HG02981 (cell line): ENCODE results near the gene MYO1E.

Experiments used
- ATAC-seq: cut with Tn5 transposase; IDR thresholded peaks from one replicate; pipeline ENCODE4 v1.9.1; 2021; ENCODE audit warnings: mild to moderate bottlenecking, moderate library complexity; ENCODE audit not compliant: unreplicated experiment

Gene MYO1E

DNA sequence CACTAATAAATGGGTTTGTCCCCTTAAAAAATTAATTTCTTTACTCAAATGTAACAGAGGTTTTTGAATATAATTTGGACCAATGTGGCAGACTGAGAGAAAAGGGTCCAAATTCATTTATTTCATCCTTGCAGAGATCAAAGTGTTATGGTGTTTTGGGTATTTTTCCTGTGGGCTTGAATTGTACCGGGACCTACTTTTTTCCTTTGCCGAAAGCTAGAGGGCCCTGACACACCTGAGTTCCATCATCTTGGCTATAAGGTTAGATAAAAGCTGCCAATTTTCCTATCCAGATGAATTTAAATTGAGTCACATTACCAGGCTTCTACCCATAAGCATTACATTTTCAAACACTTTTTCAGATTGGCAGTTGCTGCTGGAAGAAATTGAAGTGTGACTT lies 266.8 kb downstream of the MYO1E start:
- ATAC-seq: no peak

DNA sequence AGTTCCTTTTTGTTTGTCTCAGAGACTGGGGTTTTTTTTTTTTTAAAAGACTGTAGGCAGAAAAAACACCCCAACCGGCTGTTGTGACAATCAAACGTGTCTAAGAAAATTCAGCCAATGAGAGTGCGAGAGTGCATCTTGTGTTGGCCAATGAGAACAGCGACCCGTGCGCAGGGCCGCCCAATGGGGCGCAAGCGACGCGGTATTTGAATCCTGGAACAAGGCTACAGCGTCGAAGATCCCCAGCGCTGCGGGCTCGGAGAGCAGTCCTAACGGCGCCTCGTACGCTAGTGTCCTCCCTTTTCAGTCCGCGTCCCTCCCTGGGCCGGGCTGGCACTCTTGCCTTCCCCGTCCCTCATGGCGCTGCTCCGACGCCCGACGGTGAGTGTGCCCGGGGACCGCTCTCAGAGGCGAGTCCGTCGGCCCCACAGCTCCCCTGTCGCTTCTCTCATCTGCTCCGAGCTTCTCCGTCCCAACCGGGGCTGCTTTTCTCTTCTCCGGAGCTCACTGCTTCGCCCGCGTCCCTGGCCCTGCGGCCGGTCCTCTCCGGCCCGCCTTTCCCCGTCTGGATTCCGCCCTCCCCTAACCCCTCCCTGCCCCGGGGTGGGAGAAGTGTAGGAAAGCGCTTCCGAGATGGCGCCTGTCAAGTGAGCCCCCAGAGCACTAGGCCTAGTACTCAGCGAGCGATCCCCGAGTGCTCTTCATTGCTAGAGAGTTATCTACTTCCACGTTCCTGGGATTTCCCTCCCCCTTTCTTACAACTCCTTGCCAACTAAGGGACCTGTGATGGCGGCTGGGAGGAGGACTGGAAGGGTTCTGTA lies 267.5 kb downstream of the MYO1E start, which contains the start of gene CCNB2:
TSS of gene CCNB2 (plus strand) at position 235 of the 821 bp plus-strand sequence. CDS start at position 358, 123 bp downstream.
- peak; percentile 99 for ATAC-seq

DNA sequence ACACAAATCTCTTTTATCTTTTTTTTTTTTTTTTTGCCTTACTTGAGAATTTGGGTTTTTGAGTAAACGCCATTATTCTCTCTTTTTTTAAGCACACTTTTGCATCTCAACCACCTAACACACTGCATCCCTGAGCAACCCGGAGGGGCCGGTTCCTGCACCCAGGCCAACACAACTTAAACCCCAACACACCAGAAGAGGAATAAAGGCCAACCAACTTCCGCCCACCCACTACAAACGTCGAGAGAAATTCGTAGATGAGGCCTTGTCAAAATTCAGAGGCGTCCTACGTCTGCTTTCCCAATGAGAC lies 268.1 kb downstream of the MYO1E start:
- ATAC-seq: no peak

DNA sequence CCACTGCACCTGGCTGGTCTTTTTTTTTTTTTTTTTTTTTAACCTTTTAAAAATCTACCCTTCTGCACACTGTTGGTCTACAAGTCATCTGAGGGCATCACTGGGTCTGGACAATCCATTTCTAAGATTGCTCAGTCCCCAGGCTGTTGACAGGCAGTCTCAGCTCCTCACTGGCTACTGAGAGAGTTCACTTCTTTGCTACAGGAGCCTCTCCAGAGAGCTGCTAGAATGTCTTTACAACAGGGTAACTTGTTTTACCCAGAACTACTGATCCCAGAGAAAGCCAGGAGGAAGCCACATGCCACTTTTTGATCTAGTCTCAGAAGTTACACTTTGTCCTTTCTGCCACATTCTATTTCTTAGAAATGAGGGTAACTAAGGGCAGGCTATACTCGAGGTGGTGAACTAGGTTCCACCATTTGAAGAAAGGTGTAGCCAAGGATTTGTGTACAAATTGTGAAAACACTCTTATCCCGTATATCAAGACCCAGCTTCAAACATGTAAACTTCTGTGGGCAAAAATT lies 273.4 kb downstream of the MYO1E start:
- no peak for ATAC-seq

DNA sequence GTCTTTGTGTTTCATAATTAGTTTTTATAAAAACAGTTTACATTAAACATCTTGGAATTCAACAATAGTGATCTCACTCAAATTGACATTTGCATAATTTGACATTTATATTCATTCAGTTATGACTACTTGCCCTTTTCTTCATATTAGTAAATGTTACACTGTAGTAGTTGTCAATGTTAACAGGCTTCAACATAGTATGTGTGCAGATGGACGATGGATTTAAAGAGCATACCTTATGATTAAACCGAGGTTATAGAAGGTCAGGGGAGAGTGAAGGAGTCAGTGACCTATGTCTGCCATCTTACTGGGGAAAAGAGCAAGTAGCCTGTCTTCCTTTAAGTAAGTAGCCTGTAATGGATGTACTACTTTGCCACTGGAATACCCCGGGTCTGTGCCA lies 276.2 kb downstream of the MYO1E start:
- ATAC-seq: no peak

DNA sequence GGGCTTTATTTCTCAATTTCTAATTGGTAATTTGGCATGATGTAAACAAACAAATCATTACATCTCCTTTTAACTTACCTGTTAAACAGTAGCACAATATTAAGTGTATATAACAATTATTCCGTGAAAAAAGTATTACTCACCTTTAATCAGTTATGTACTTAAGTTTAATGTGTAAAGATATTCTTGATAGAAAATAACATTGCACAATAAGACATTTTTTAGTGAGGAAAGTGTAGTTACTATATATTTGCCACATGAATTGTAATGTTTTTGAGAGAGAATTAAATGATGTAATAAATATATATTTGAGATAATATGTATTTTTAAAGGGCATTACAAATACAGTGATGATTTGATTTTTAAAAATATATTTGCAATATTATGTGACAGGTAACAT lies 278.6 kb downstream of the MYO1E start:
- ATAC-seq: no peak

DNA sequence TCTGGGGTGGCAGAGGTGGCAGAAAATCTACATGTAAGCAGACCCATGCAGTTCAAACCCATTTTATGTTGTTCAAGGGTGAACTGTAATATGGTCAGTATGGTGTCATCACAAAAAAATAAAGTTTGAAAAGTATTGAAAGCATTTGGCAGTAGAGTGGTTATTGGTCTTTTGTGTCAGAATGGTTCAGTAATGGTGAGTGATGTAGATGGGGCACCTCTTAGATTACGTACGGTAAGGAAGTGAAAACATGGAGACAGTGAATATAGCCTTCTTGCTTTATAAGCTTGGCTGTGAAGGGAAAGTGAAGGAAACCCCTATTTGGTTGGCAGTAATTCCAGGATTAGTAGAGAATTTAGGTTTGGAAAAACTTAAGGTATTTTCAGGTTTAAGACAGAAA lies 284.9 kb downstream of the MYO1E start:
- ATAC-seq: no peak
